MV-4-11 (cell line): ENCODE measurements around the gene AWAT1.
"Not testable (repeated sequence)": the region's sequence is repeated elsewhere in the genome, so short reads cannot be mapped to it uniquely, and the experiment has no call there.

ENCODE experiments used
- DNase-seq: peaks from one replicate; lab custom pipeline; 2025; lab: John Stamatoyannopoulos, UW

The AWAT1 gene

DNA sequence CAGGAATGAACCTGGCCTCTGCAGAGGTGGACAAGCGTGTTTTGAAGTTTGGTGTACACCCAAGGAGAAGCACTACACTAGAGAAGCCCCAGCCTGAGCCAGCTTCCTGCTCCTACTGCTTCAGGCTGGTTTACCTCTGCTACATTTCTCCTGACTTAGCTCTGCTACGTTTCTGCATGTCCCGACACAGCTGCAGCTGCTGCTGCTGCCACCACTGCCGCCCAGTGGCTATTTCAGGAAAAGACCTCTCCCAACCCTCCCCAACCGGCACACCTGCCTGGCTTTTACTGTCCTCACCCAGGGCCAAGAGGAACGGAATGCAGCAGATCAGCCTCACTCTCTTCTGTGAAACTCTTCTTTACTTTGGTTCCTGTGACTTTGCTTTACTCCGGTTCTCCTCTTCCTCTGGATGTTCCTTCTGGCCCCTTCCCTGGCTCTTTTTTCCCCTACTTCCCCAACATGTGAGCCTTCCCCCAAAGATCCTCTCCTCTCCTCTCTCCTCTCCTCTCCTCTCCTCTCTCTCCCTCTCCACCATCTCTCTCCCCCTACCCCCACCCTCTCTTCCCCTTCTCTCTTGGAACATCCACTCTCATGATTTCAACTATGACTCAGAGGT is 28.6 kb downstream of the AWAT1 start:
- no peak for DNase-seq

DNA sequence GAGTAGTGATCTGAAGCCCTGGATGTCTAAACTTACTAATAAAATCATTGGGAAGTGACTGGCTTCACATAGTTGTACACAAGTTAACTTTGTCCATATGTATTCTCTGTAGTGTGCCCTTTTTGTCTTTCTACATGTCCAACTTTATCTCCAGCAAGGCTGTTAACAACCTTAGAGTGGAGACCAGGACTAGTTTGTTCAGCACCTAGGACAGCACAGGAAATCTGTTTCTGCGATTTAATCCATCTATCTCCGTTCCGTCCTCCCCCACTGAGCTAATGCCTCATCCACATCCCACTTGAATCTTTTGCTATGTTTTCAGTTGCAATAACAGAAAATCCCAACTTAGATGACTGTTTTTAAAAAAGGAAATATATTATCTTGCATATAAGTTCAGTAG is 30.3 kb downstream of the AWAT1 start:
- DNase-seq, result no peak

DNA sequence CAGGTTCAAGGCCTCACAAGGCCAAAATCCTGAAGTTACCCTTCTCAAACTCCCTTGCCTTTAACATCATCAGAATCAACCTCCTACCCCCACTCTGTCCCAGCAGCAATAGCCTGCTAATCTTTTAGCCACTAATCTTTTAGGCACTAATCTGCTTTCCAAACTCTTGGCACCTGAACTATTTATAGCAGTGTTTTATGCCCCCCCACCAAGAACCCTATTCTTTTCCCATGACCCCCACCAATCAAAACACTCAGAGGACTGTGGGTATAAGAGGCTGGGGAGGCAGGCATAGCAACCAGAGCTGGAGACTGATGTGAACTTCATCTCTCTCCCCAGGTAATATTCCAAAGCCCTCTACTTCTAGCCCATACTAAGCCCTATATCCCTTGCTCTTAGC is 33.6 kb downstream of the AWAT1 start, which contains the start of gene ARR3:
ARR3 (plus strand) TSS at position 301 of the 400 bp plus-strand sequence. CDS start 1,052 bp downstream, outside the sequence.
- no peak for DNase-seq

DNA sequence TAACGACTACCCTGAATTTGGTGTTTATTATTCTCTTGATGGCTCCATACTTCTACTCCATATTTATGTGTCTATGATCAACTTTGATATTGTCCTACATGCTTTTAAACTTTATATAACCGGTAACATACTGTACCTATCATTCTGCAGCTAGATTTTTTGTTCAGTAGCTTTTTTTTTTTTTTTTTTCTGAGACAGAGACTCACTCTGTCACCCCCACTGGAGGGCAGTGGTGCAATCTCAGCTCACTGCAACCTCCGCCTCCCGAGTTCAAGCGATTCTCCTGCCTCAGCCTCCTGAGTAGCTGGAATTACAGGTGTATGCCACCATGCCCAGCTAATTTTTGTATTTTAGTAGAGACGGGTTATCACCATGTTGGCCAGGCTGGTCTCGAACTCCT is 39.6 kb downstream of the AWAT1 start:
- not testable (repeated sequence) for DNase-seq

DNA sequence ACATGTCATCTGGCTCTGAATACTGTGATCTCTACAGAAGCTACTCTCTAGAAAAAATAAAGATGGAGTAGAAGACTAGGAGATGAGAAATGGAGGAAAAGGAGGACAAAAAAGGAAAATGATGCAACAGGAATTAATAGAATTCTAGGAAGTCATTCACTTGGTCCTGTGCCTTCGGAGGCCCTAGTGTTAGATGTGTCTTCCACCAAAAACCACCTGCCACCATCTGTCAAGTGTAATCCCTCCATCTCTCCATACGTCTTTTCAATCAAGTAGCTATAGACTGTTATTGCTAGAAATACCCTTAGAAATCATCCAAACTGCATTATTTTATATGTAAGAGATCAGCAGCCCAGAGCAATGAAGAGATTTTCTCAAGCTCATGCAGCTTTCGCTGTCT is 44.6 kb downstream of the AWAT1 start:
- no peak for DNase-seq

DNA sequence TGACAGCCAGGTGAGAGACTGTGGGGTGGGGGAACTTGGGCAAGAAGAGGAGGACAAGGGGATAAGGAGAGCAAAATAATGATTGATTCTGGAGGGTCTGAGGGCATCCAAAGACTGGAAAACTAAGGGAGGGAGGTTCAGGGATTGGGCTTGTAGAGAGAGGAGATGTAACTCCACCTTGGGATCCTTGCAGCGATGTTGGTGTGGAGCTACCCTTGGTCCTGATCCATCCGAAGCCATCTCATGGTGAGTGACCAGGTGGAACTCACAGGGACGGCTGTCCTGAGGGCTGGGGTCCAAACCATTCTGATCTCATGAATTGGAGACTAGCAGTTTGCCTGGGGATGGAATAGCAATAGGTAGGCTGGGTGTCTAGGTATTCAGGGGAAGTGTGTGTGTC is 46.1 kb downstream of the AWAT1 start:
- DNase-seq, result no peak

DNA sequence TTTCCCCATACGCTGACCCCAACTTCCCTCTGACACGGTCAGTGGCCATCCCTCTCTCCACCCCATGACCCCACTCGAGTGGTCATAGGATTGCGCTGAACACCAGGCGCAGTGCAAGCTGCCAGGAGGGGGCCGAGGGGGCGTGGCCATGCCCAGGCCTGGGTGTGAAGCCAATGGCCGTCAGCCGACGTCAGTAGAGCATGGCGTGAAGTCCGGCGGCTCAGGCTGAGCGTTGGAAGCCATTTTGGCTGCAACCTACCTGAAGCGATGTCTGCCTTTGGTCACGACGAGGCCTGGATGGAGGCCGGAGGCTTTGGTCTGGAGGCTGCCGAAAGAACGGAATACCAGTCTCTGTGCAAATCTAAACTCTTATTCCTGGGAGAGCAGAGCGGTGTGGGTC is 47.5 kb downstream of the AWAT1 start, which contains the start of gene RAB41:
RAB41 (plus strand) TSS at position 222 of the 400 bp plus-strand sequence; CDS start at position 268, 46 bp downstream.
- DNase-seq, result no peak

DNA sequence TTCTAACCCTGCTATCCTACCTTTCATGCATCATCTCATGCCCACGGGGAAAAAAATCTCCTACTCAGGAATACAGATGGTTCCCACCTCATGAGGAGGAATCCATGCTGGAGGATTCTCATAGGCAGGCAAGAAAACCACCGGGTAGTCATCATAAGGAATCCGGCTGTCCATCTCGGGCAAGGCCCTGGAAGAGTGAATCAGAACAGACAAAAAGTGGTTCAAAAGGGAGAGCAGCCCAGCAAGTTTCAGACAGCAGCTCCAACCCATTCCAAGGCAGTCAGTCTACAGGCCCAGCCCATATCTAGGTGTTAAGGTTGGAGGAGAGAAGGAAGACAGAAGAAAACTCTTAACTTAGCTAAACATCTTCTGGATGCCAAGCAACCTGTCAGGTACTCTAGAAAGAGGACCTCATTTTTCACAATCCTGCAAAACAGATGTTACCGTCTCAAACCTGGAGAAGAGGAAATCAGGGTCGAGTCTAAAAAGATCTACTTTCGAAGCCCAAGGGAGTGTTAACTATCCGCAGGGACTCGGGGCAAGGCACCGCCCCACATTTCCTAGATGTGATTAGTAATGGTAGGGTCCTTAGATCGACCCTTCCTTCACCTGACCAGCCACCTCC is 54.8 kb downstream of the AWAT1 start:
- no peak for DNase-seq
